Activated CD8-positive, alpha-beta T cell treated with anti-CD3 and anti-CD28 coated beads, Interleukin-2, amount 10 ng/mL, durations not matched to agents 7 days and 5 days (primary cell): ENCODE data around the gene TRMT10B. TPM values are rescaled to one million over a fixed set of nuclear protein-coding genes. Genes with fewer than 3 reads are reported as not detected.
"Not testable (repeated sequence)": the region's sequence is repeated elsewhere in the genome, so short reads cannot be mapped to it uniquely, and the experiment has no call there.

Source experiments
- ATAC-seq: fragments of 150-1000 bp; cut with Tn5 transposase; one replicate; pipeline ENCODE4 v1.10.0; 2021; ENCODE audit warnings: moderate library complexity
- CTCF ChIA-PET: fragments of 350-600 bp; sonication (Branson Sonifier 250); formaldehyde crosslinking; loops from one replicate; lab custom pipeline; 2021; ENCODE audit warnings: antibody characterized with exemption; lab: Charles Lee
- POLR2A ChIA-PET: fragments of 350-600 bp; sonication (Branson Sonifier 250); formaldehyde crosslinking; loops from one replicate; lab custom pipeline; 2021; ENCODE audit warnings: antibody characterized with exemption; lab: Charles Lee
- DNase-seq: peaks from one replicate; pipeline ENCODE4 v3.0.0-alpha.2; 2020
- H3K27ac Mint-ChIP-seq: one replicate; pipeline ENCODE4 v1.8.0; 2021; ENCODE audit warnings: mild to moderate bottlenecking, mixed read lengths
- H3K27me3 Mint-ChIP-seq: one replicate; pipeline ENCODE4 v1.8.0; 2021; ENCODE audit warnings: low read depth, mixed read lengths
- H3K36me3 Mint-ChIP-seq: one replicate; pipeline ENCODE4 v1.8.0; 2021; ENCODE audit warnings: low read depth, mixed read lengths
- H3K4me1 Mint-ChIP-seq: one replicate; pipeline ENCODE4 v1.8.0; 2021; ENCODE audit warnings: low read depth, mixed read lengths
- H3K4me3 Mint-ChIP-seq: one replicate; pipeline ENCODE4 v1.8.0; 2021; ENCODE audit warnings: mild to moderate bottlenecking, mixed read lengths
- H3K9me3 Mint-ChIP-seq: one replicate; pipeline ENCODE4 v1.8.0; 2022; ENCODE audit warnings: mixed read lengths; ENCODE audit not compliant: insufficient read depth
- total RNA-seq, 2 experiments: library from RNA; stranded (reverse); gene quantifications; one replicate each; pipeline ENCODE4 v1.2.3, GENCODE V29; 2021

The TRMT10B gene
- total RNA-seq, 2 experiments from 2014 or later = 11.4 to 12.9 TPM

DNA sequence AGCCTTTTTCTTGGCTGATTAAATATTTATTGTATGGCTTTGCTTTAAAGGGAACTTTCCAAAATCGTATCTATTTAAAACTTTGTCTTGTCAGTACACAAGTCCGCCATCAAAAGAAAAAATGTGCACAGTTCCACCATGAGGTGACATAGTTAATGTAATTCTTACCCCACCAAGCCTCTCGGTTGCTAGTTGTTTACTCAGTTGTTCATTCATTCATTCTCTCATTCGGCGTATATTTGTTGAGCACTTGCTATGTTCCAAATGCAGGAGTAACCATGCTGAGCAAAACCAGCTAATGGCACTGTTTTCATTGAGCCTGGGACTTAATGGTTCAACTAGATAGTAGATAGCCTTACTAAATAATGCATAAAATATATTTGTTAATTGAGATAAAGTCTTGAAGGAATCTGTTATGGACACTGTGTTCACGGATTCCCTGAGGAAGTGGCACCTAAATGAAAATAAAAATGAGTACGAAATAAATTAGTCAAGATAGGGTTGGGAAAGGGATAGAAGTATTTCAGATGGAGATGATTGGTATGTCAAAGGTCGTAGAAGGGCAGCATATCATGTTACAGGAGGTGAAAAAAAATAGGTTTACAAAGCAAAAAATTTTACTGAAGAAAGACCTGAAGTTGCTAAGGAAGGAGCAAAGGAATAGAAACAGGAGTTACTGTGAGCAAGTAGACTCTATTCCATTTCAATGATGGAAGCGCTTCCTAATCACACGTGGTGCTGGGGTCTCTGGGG, 48.5 kb downstream of the TRMT10B start:
- CTCF ChIA-PET = no interaction called here
- no peaks in the 10 kb centered on the region for H3K27me3 Mint-ChIP-seq
- H3K36me3 Mint-ChIP-seq = peaks cover 24% of the 10 kb centered on the region
- H3K9me3 Mint-ChIP-seq = no peaks in the 10 kb centered on the region
- no peak for ATAC-seq
- no peak overlapping the region for H3K27ac Mint-ChIP-seq
- no peak for DNase-seq
- POLR2A ChIA-PET = interaction anchor here (0.8 to 6.3 kb wide), 4 partner anchors 18 to 316 kb away, joined by 3 to 51 read pairs (median 4); partner anchors contain the start of gene EXOSC3
- H3K4me1 Mint-ChIP-seq = peaks cover 39% of the 10 kb centered on the region
- H3K4me3 Mint-ChIP-seq = peak overlapping the region; percentile 90

GRCh38 chr9:37806271-37806670, 52.7 kb downstream of the TRMT10B start:
- DNase-seq (no peak), ATAC-seq (no peak)
- H3K4me3 Mint-ChIP-seq = no peak overlapping the region
- H3K4me1 Mint-ChIP-seq = peaks cover 18% of the 10 kb centered on the region
- H3K27me3 Mint-ChIP-seq = no peaks in the 10 kb centered on the region
- peaks cover 28% of the 10 kb centered on the region for H3K36me3 Mint-ChIP-seq
- H3K27ac Mint-ChIP-seq = no peak overlapping the region
- no peaks in the 10 kb centered on the region for H3K9me3 Mint-ChIP-seq
- POLR2A ChIA-PET = no interaction called here
- CTCF ChIA-PET = interaction anchor here (1.6 kb wide), 1 partner anchor 7 kb away, joined by 3 read pairs; no protein-coding TSS in a partner anchor

- H3K9me3 Mint-ChIP-seq, H3K4me1 Mint-ChIP-seq, ATAC-seq, DNase-seq, CTCF ChIA-PET, POLR2A ChIA-PET, H3K27me3 Mint-ChIP-seq, H3K4me3 Mint-ChIP-seq, H3K27ac Mint-ChIP-seq: not testable (repeated sequence)
- peaks cover 25% of the 10 kb centered on the region for H3K36me3 Mint-ChIP-seq
Measured at GRCh38 chr9:37809676-37810075, 56.1 kb downstream of the TRMT10B start.

- Mint-ChIP-seq H3K4me1 (peaks cover 6% of the 10 kb centered on the region), H3K9me3 (no peaks in the 10 kb centered on the region), H3K27ac (no peak overlapping the region), H3K36me3 (peaks cover 21% of the 10 kb centered on the region), H3K27me3 (no peaks in the 10 kb centered on the region), H3K4me3 (no peak overlapping the region)
- ChIA-PET CTCF (no interaction called here), POLR2A (no interaction called here)
- DNase-seq = no peak
- ATAC-seq = no peak
Measured at GRCh38 chr9:37811906-37812476, 58.4 kb downstream of the TRMT10B start.

DNA sequence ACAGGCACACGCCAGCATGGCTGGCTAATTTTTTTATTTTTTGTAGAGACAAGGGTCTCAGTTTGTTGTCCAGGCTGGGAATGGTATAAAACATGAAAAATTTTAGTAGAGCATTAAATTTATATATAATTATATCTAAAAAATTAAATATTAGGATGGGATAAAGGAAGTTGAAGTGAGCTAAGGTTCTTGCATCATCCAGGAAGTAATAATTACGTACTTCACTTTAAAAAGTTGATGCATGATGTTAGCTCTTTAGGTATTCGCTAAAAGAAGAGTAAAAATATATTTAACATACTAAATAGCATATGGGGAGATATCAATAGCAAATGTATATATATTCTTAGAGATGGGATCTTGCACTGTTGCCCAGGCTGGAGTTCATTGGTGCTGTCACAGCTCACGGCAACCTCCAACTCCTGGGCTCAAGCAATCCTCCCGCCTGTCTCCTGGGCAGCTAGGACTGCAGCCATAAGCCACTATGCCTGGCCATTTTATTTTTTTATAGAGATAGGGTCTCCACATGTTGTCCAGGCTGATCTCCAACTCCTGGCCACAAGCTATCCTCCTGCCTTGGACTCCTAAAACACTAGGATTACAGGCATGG, 59.3 kb downstream of the TRMT10B start:
- peaks cover 5% of the 10 kb centered on the region for H3K4me1 Mint-ChIP-seq
- ChIA-PET POLR2A (interaction anchor here (0.6 kb wide), 1 partner anchor 45 kb away, joined by 4 read pairs; no protein-coding TSS in a partner anchor), CTCF (interaction anchor here (0.6 to 0.9 kb wide), 2 partner anchors 7 to 64 kb away, joined by 3 read pairs; no protein-coding TSS in a partner anchor)
- H3K9me3 Mint-ChIP-seq = no peaks in the 10 kb centered on the region
- no peak overlapping the region for H3K27ac Mint-ChIP-seq
- H3K36me3 Mint-ChIP-seq = peaks cover 20% of the 10 kb centered on the region
- DNase-seq (no peak), ATAC-seq (no peak)
- H3K27me3 Mint-ChIP-seq = no peaks in the 10 kb centered on the region
- H3K4me3 Mint-ChIP-seq = no peak overlapping the region

DNA sequence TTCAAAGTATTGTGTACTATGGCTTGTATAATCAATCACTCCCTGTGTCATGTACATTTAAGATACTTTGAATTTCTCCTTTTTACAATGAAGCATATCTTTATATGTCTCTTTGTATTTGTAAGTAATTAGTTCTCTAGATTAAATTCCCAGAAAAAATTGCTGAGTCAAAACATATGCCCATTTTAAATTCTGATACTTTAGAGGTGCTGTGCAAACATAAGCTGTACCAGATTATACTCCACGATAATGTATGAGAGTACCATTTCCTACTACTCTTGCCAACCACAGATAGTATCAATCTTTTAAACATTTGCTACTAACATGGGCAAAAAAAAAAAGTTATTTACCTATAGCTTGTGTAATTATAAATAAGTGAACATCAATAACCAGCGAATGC, 65.2 kb downstream of the TRMT10B start:
- DNase-seq = no peak
- H3K4me1 Mint-ChIP-seq = no peaks in the 10 kb centered on the region
- ChIA-PET POLR2A (interaction anchor here (0.6 kb wide), 1 partner anchor 335 kb away, joined by 3 read pairs; no protein-coding TSS in a partner anchor), CTCF (no interaction called here)
- no peak for ATAC-seq
- H3K9me3 Mint-ChIP-seq = no peaks in the 10 kb centered on the region
- H3K27me3 Mint-ChIP-seq = no peaks in the 10 kb centered on the region
- H3K36me3 Mint-ChIP-seq = peaks cover 31% of the 10 kb centered on the region
- H3K4me3 Mint-ChIP-seq = no peak overlapping the region
- H3K27ac Mint-ChIP-seq = no peak overlapping the region

GRCh38 chr9:37820142-37820541, 66.5 kb downstream of the TRMT10B start:
- ChIA-PET POLR2A (no interaction called here), CTCF (no interaction called here)
- Mint-ChIP-seq H3K27me3 (no peaks in the 10 kb centered on the region), H3K9me3 (no peaks in the 10 kb centered on the region), H3K36me3 (peaks cover 39% of the 10 kb centered on the region), H3K4me1 (no peaks in the 10 kb centered on the region), H3K4me3 (no peak overlapping the region), H3K27ac (no peak overlapping the region)
- ATAC-seq (no peak), DNase-seq (no peak)

DNA sequence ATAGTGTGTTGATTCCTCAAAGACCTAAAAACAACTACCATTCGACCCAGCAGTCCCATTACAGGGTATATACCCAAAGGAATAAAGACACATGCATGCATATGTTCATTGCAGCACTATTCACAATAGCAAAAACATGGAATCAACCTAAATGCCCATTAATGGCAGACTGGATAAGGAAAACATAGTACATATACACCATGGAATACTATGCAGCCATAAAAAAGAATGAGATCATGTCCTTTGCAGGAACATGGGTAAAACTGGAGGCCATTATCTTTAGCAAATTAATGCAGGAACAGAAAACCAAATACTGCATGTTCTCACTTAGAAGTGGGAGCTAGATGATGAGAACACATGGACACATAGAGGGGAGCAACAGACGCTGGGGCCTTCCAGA, 71.6 kb downstream of the TRMT10B start:
- H3K4me1 Mint-ChIP-seq, H3K27ac Mint-ChIP-seq, H3K4me3 Mint-ChIP-seq, H3K27me3 Mint-ChIP-seq, POLR2A ChIA-PET, H3K9me3 Mint-ChIP-seq, DNase-seq, ATAC-seq: not testable (repeated sequence)
- peaks cover 48% of the 10 kb centered on the region for H3K36me3 Mint-ChIP-seq
- CTCF ChIA-PET = interaction anchor here (0.7 kb wide), 1 partner anchor 521 kb away, joined by 3 read pairs; no protein-coding TSS in a partner anchor

DNA sequence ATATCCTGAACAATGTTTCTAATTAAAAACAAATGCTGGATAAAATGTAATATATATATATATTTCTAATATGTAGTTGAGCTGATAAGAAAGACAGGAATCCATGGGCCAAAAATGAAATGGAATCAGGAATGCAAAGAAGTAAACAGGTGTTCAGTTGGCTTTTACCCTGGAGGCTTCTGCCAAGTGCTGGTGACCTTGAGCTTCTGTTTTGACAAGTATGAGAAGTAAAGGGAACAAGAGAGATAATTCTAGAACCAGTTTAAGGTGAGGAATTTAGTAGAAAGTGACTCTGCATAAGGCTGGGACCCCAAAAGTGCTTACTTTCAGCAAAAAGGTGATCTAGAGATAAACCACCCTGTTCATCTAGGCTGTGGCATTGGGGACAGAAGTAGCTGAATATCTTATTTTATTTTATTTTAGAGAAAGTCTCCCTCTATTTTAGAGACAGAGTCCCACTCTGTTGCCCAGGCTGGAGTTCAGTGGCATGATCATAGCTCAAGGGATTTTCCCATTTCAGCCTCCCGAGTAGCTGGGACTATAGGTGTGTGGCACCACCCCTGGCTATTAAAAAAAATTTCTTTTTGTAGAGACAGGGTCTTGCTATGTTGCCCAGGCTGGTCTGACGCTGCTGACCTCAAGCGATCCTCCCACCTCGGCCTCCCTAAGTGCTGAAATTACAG, 74.0 kb downstream of the TRMT10B start:
- ChIA-PET POLR2A (no interaction called here), CTCF (no interaction called here)
- ATAC-seq = no peak
- Mint-ChIP-seq H3K36me3 (peaks cover 28% of the 10 kb centered on the region), H3K9me3 (no peaks in the 10 kb centered on the region), H3K27ac (no peak overlapping the region), H3K4me3 (no peak overlapping the region), H3K27me3 (no peaks in the 10 kb centered on the region), H3K4me1 (no peaks in the 10 kb centered on the region)
- no peak for DNase-seq
